ENCODE measurements around the gene RHOBTB3.
A peak's percentile ranks its signal among the peaks of the same experiment; 100 is the strongest.

RHOBTB3 gene

DNA sequence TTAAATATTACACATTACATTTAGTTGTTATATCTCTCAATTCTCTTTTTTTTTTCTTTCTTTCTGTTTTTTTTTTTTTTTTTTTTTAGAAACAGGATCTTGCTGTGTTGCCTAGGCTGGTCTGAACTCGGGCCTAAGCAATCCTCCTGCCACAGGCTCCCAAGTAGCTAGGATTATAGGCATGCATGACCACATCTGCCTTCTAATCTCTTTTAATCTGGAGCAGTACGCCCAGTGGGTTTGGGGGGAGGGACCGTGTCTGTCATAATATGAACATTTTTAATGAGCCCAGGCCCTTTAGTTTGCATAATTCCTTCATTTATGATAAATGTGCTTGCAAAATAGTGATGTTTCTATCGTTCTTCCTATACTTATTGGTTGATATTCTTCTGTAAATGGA lies 10.3 kb downstream of the RHOBTB3 start:
- H4K20me1 ChIP-seq (ENCODE audit: insufficient read depth, low read length, poor library complexity, severe bottlenecking), result peaks cover 16% of the 10 kb centered on the region
- H3K4me1 ChIP-seq (ENCODE audit: insufficient read depth, low read length, poor library complexity, severe bottlenecking), result peaks cover 34% of the 10 kb centered on the region
- no peak for TF ChIP-seq EZH2phosphoT487 (IDR thresholded peaks at IDR 0.05; ENCODE audit: borderline replicate concordance)
- TF ChIP-seq, protein P1, sequence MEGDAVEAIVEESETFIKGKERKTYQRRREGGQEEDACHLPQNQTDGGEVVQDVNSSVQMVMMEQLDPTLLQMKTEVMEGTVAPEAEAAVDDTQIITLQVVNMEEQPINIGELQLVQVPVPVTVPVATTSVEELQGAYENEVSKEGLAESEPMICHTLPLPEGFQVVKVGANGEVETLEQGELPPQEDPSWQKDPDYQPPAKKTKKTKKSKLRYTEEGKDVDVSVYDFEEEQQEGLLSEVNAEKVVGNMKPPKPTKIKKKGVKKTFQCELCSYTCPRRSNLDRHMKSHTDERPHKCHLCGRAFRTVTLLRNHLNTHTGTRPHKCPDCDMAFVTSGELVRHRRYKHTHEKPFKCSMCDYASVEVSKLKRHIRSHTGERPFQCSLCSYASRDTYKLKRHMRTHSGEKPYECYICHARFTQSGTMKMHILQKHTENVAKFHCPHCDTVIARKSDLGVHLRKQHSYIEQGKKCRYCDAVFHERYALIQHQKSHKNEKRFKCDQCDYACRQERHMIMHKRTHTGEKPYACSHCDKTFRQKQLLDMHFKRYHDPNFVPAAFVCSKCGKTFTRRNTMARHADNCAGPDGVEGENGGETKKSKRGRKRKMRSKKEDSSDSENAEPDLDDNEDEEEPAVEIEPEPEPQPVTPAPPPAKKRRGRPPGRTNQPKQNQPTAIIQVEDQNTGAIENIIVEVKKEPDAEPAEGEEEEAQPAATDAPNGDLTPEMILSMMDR (conservative IDR thresholded peaks at IDR 0.05; ENCODE audit: low read length), result no peak
- peaks cover 6% of the 10 kb centered on the region; the same call in 1 of the 2 replicates for H3K36me3 ChIP-seq (ENCODE audit: insufficient read depth, low read length)
- H3K4me2 ChIP-seq (ENCODE audit: low read depth, low read length, poor library complexity, severe bottlenecking), result no peak overlapping the region
- no peak overlapping the region for H2AFZ ChIP-seq (ENCODE audit: low read length)
- H3K9me3 ChIP-seq (ENCODE audit: insufficient read depth, low read depth, low read length), result no peaks in the 10 kb centered on the region
- H3K27me3 ChIP-seq (ENCODE audit: insufficient read depth, low read length, poor library complexity, severe bottlenecking), result no peaks in the 10 kb centered on the region
- peaks cover 4% of the 10 kb centered on the region; the same call in 1 of the 2 replicates for H3F3A ChIP-seq (ENCODE audit: low read depth)
- peaks cover 57% of the 10 kb centered on the region for H3K79me2 ChIP-seq (ENCODE audit: insufficient read depth, low read length)
- no peaks in the 10 kb centered on the region for H3K9me2 ChIP-seq (replicated peaks; ENCODE audit: low read depth, low read length)
- H3K9ac ChIP-seq (ENCODE audit: low read depth, low read length, poor library complexity, severe bottlenecking), result no peak overlapping the region
- H3K4me3 ChIP-seq (ENCODE audit: low read length, poor library complexity, severe bottlenecking), result no peak overlapping the region

DNA sequence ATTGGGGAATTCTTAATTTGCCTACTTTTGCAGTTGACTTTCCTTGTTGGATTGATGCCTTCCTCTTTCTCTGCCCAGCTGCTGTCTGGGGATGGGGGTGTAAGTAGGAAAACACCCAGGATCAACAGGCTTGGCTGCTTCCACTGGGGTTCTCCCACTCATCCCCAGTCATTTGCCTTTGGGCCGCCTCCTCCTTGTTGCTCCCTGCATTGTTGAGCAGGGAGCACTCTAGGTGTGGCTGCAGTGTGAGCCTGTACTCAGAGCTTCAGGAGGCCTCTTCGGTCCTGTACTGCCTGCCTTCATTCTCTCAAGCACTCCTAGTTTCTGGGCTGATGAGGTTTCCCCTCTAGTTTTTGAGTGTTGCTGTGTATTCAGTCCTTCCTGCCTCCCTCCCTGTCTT lies 12.1 kb downstream of the RHOBTB3 start:
- Histone ChIP-seq H3K4me3 (ENCODE audit: low read length, poor library complexity, severe bottlenecking) (no peak overlapping the region), H3K9me3 (ENCODE audit: insufficient read depth, low read depth, low read length) (no peaks in the 10 kb centered on the region), H3K27me3 (ENCODE audit: insufficient read depth, low read length, poor library complexity, severe bottlenecking) (no peaks in the 10 kb centered on the region), H3K9ac (ENCODE audit: low read depth, low read length, poor library complexity, severe bottlenecking) (no peak overlapping the region), H3K79me2 (ENCODE audit: insufficient read depth, low read length) (peaks cover 41% of the 10 kb centered on the region; the same call in 1 of the 2 replicates), H3K9me2 (replicated peaks; ENCODE audit: low read depth, low read length) (no peaks in the 10 kb centered on the region), H3K4me2 (ENCODE audit: low read depth, low read length, poor library complexity, severe bottlenecking) (no peak overlapping the region), H3K36me3 (ENCODE audit: insufficient read depth, low read length) (peaks cover 8% of the 10 kb centered on the region; the same call in 1 of the 2 replicates), H3K4me1 (ENCODE audit: insufficient read depth, low read length, poor library complexity, severe bottlenecking) (peaks cover 28% of the 10 kb centered on the region), H3F3A (ENCODE audit: low read depth) (peaks cover 4% of the 10 kb centered on the region; the same call in 1 of the 2 replicates), H2AFZ (ENCODE audit: low read length) (no peak overlapping the region), H4K20me1 (ENCODE audit: insufficient read depth, low read length, poor library complexity, severe bottlenecking) (peaks cover 11% of the 10 kb centered on the region)
- TF ChIP-seq, protein P1 (conservative IDR thresholded peaks at IDR 0.05; ENCODE audit: low read length), result no peak
- TF ChIP-seq EZH2phosphoT487 (IDR thresholded peaks at IDR 0.05; ENCODE audit: borderline replicate concordance), result no peak

DNA sequence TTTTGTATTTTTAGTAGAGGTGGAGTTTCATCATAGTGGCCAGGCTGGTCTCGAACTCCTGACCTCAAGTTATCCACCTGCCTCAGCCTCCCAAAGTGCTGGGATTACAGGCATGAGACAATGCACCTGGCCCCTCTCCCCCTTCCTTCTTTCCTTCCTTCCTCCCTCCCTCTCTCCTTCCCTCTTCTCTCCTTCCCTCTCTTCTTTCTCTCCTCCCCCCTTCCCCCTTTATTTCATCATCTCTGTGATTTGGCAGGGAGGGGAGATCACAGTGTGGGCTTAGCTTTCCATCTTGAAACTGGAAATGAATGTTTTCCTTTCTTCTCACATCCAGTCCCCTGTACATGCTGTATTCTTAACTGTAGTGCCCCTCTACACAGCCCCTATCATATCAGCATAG lies 12.7 kb downstream of the RHOBTB3 start:
- no peaks in the 10 kb centered on the region for H3K9me2 ChIP-seq (replicated peaks; ENCODE audit: low read depth, low read length)
- peaks cover 24% of the 10 kb centered on the region for H3K4me1 ChIP-seq (ENCODE audit: insufficient read depth, low read length, poor library complexity, severe bottlenecking)
- H3K4me3 ChIP-seq (ENCODE audit: low read length, poor library complexity, severe bottlenecking), result no peak overlapping the region
- peaks cover 11% of the 10 kb centered on the region for H4K20me1 ChIP-seq (ENCODE audit: insufficient read depth, low read length, poor library complexity, severe bottlenecking)
- H3K27me3 ChIP-seq (ENCODE audit: insufficient read depth, low read length, poor library complexity, severe bottlenecking), result no peaks in the 10 kb centered on the region
- peak overlapping the region; percentile 13 for H3K4me2 ChIP-seq (ENCODE audit: low read depth, low read length, poor library complexity, severe bottlenecking)
- no peak overlapping the region for H2AFZ ChIP-seq (ENCODE audit: low read length)
- no peaks in the 10 kb centered on the region for H3K9me3 ChIP-seq (ENCODE audit: insufficient read depth, low read depth, low read length)
- H3F3A ChIP-seq (ENCODE audit: low read depth), result peaks cover 4% of the 10 kb centered on the region; the same call in 1 of the 2 replicates
- peaks cover 9% of the 10 kb centered on the region; the same call in 1 of the 2 replicates for H3K36me3 ChIP-seq (ENCODE audit: insufficient read depth, low read length)
- H3K79me2 ChIP-seq (ENCODE audit: insufficient read depth, low read length), result peaks cover 38% of the 10 kb centered on the region; the same call in 1 of the 2 replicates
- TF ChIP-seq EZH2phosphoT487 (IDR thresholded peaks at IDR 0.05; ENCODE audit: borderline replicate concordance), result no peak
- TF ChIP-seq, protein P1 (conservative IDR thresholded peaks at IDR 0.05; ENCODE audit: low read length), result no peak
- no peak overlapping the region for H3K9ac ChIP-seq (ENCODE audit: low read depth, low read length, poor library complexity, severe bottlenecking)
